Measurements from ENCODE around the gene ARID3A.

ARID3A gene

DNA sequence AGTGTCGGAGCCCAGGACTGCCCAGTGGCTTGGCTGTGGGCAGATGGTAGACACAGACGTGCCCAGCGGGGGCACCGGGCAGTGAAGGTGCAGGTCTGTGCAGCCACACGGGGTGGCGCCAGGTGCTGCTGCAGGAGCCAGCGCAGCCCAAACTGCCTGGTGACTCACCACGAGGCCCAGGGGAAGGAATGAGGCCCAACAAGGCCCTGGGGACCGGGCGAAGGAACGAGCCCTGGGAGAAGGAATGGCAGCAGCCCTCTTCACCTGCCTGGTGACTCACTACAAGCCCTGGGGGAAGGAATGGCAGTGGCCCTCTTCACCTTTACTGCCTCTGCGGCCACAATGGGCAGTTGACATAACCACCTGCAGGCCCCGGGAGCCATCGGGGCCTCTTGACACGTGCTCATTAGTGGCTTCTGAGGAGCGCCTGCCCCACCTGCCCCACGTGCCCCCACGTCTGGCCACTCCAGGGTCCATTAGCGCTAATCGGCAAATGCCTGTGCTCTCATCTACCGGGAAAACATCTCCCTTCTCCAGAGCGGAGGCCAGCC, 42.1 kb upstream of the ARID3A start:
- no peak for DNase-seq (ENCODE audit: low read depth in 1 of 2, low spot score in 1 of 2)
- no peak overlapping the region for H3K4me3 ChIP-seq (replicated peaks; ENCODE audit: insufficient read depth, low read length)
- H3K27me3 ChIP-seq (ENCODE audit: insufficient read depth, poor library complexity, severe bottlenecking) = no peaks in the 10 kb centered on the region
- no peak for TF ChIP-seq POLR2AphosphoS5 (IDR thresholded peaks at IDR 0.05; ENCODE audit: low read depth)
- TF ChIP-seq, protein P1, sequence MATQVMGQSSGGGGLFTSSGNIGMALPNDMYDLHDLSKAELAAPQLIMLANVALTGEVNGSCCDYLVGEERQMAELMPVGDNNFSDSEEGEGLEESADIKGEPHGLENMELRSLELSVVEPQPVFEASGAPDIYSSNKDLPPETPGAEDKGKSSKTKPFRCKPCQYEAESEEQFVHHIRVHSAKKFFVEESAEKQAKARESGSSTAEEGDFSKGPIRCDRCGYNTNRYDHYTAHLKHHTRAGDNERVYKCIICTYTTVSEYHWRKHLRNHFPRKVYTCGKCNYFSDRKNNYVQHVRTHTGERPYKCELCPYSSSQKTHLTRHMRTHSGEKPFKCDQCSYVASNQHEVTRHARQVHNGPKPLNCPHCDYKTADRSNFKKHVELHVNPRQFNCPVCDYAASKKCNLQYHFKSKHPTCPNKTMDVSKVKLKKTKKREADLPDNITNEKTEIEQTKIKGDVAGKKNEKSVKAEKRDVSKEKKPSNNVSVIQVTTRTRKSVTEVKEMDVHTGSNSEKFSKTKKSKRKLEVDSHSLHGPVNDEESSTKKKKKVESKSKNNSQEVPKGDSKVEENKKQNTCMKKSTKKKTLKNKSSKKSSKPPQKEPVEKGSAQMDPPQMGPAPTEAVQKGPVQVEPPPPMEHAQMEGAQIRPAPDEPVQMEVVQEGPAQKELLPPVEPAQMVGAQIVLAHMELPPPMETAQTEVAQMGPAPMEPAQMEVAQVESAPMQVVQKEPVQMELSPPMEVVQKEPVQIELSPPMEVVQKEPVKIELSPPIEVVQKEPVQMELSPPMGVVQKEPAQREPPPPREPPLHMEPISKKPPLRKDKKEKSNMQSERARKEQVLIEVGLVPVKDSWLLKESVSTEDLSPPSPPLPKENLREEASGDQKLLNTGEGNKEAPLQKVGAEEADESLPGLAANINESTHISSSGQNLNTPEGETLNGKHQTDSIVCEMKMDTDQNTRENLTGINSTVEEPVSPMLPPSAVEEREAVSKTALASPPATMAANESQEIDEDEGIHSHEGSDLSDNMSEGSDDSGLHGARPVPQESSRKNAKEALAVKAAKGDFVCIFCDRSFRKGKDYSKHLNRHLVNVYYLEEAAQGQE (IDR thresholded peaks at IDR 0.05; ENCODE audit: insufficient replicate concordance, low read depth) = no peak
- TF ChIP-seq, protein P2, sequence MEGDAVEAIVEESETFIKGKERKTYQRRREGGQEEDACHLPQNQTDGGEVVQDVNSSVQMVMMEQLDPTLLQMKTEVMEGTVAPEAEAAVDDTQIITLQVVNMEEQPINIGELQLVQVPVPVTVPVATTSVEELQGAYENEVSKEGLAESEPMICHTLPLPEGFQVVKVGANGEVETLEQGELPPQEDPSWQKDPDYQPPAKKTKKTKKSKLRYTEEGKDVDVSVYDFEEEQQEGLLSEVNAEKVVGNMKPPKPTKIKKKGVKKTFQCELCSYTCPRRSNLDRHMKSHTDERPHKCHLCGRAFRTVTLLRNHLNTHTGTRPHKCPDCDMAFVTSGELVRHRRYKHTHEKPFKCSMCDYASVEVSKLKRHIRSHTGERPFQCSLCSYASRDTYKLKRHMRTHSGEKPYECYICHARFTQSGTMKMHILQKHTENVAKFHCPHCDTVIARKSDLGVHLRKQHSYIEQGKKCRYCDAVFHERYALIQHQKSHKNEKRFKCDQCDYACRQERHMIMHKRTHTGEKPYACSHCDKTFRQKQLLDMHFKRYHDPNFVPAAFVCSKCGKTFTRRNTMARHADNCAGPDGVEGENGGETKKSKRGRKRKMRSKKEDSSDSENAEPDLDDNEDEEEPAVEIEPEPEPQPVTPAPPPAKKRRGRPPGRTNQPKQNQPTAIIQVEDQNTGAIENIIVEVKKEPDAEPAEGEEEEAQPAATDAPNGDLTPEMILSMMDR (IDR thresholded peaks at IDR 0.05; ENCODE audit: insufficient read depth, low read length) = no peak
- H3K27ac ChIP-seq (replicated peaks) = no peak overlapping the region

DNA sequence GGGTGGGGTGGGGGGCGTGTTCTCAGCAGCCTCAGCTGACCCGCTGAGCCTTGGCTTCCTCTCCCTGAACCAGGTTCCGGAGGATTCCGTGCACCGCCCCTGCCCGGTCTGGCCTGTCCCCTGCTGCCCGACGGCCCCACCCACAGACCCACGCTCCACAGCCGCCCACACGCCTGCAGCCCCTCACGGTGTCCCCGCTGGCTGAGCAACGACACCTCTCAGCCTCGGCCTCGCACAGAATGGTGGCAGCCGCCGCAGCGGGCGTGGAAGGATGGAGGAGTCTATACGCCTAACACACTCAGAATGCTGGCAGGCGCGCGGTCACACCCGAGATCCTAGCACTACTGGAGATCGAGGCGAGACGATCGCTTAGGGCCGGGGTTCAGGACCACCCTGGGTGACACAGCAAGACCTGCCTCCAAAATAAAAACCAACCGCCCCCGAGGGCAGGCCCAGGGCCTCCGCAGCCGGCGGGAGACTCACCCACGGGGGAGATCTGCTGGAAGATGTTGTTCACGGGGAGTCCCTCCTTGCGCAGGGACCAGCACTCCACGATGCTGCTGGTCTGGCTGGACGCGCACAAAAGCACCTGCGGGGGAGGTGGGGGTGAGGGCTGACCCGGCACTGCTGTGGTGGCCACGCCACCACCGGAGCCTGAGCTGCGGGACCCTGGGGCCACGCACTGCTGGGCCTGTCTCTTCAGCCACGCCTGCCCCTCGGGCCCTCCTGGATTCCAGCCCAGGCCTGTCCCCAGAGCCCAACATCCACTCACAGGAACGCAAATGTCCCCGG, 41.2 kb upstream of the ARID3A start:
- no peak for DNase-seq (ENCODE audit: low read depth in 1 of 2, low spot score in 1 of 2)
- Histone ChIP-seq H3K27me3 (ENCODE audit: insufficient read depth, poor library complexity, severe bottlenecking) (no peaks in the 10 kb centered on the region), H3K27ac (replicated peaks) (no peak overlapping the region), H3K4me3 (replicated peaks; ENCODE audit: insufficient read depth, low read length) (no peak overlapping the region)
- TF ChIP-seq, protein P2 (IDR thresholded peaks at IDR 0.05; ENCODE audit: insufficient read depth, low read length) = no peak
- TF ChIP-seq GABPA (IDR thresholded peaks at IDR 0.05; ENCODE audit: low read depth) = no peak
- no peak for TF ChIP-seq SPI1 (IDR thresholded peaks at IDR 0.05; ENCODE audit: borderline replicate concordance, low read depth)
- TF ChIP-seq POLR2AphosphoS5 (IDR thresholded peaks at IDR 0.05; ENCODE audit: low read depth) = no peak
- TF ChIP-seq, protein P1 (IDR thresholded peaks at IDR 0.05; ENCODE audit: insufficient replicate concordance, low read depth) = no peak

DNA sequence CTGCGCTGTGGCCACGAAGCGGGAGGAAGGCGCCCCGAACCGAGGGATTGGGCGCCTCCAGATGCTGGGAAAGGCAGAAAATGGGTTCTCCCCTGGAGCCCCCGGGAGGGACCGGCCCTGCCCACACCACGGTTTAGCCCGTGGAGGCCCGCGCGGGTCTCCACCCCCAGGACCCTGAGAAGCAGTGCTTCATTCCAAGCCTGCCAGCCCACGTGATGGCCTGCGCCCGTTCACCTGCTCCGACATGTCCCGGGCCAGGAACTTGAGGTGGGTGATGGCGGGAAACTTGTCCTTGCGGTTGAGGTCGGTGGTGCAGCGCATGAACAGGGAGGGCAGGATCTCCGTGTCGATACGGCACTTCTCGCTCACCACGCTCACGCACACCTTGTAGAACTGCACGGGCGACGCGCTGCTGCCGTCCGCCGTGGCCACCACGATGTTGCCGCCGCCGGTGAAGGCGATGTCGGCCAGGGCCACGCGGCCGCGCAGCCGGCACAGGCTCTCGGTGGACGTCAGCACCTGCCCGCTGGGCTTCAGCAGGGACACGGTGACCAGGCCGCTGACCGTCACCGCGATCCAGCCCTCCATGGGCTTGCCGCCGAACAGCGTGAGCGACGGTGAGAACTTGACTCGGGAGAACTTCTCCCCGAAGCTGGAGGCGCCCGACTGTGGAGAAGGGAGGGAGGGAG, 40.2 kb upstream of the ARID3A start:
- H3K27me3 ChIP-seq (ENCODE audit: insufficient read depth, poor library complexity, severe bottlenecking) = no peaks in the 10 kb centered on the region
- no peak for TF ChIP-seq GABPA (IDR thresholded peaks at IDR 0.05; ENCODE audit: low read depth)
- TF ChIP-seq, protein P1 (IDR thresholded peaks at IDR 0.05; ENCODE audit: insufficient replicate concordance, low read depth) = no peak
- TF ChIP-seq, protein P2 (IDR thresholded peaks at IDR 0.05; ENCODE audit: insufficient read depth, low read length) = no peak
- TF ChIP-seq SPI1 (IDR thresholded peaks at IDR 0.05; ENCODE audit: borderline replicate concordance, low read depth) = no peak
- no peak for TF ChIP-seq POLR2AphosphoS5 (IDR thresholded peaks at IDR 0.05; ENCODE audit: low read depth)
- no peak overlapping the region for H3K4me3 ChIP-seq (replicated peaks; ENCODE audit: insufficient read depth, low read length)
- no peak for DNase-seq (ENCODE audit: low read depth in 1 of 2, low spot score in 1 of 2)
- no peak overlapping the region for H3K27ac ChIP-seq (replicated peaks)

Data from HL-60 (cell line).